ENCODE measurements around the gene EXD3. TPM values are rescaled to one million over a fixed set of nuclear protein-coding genes. Genes with fewer than 3 reads are reported as not detected.

EXD3 gene
- total RNA-seq, 6 experiments from 2014 or later: 6.4 to 10.6 (median 8.7) TPM

DNA sequence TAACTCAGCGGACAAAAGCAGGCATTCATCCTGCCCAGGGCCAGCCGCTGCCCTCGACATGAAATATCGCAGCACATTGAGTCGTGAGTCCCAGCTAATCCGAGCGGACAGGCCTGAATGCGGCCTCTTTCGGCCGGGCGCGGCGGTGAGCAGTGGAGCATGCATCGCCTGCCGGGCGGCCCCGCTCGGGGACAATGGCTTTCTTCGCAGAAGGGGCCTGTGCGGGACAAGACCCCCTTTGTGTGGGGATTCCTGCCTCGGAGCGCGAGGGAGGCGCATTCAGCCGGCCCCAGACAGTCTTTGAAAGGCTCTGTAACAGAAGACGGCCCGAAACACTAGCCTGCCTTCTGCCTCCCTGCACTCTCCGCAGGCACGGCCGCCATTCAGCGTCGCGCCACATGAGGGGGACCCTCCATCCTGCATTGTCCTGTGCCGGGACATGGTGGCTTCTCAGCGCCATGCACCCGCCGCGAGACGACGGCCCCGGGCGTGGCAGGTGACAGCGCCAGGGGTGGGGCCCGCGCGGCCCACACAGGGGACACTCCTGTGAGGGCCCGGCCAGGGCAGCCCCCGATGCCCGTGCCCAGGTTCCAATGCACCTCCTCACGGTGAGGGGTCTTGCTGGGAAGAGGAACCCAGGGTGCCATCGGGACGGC is 52.0 kb downstream of the EXD3 start:
- Mint-ChIP-seq H3K27me3 (ENCODE audit: insufficient read depth) (no peaks in the 10 kb centered on the region; the same call in 1 of the 2 replicates), H3K4me3 (no peak overlapping the region), H3K36me3 (ENCODE audit: low read depth) (0 out of 2 replicates have a peak, but pooled peaks cover 5% of the 10 kb centered on the region), H3K4me1 (ENCODE audit: low read depth) (no peaks in the 10 kb centered on the region), H3K27ac (no peak overlapping the region), H3K9me3 (peaks cover 9% of the 10 kb centered on the region; the same call in 1 of the 2 replicates)
- TF ChIP-seq CTCF (IDR thresholded peaks at IDR 0.05): no peak
- DNase-seq: no peak

DNA sequence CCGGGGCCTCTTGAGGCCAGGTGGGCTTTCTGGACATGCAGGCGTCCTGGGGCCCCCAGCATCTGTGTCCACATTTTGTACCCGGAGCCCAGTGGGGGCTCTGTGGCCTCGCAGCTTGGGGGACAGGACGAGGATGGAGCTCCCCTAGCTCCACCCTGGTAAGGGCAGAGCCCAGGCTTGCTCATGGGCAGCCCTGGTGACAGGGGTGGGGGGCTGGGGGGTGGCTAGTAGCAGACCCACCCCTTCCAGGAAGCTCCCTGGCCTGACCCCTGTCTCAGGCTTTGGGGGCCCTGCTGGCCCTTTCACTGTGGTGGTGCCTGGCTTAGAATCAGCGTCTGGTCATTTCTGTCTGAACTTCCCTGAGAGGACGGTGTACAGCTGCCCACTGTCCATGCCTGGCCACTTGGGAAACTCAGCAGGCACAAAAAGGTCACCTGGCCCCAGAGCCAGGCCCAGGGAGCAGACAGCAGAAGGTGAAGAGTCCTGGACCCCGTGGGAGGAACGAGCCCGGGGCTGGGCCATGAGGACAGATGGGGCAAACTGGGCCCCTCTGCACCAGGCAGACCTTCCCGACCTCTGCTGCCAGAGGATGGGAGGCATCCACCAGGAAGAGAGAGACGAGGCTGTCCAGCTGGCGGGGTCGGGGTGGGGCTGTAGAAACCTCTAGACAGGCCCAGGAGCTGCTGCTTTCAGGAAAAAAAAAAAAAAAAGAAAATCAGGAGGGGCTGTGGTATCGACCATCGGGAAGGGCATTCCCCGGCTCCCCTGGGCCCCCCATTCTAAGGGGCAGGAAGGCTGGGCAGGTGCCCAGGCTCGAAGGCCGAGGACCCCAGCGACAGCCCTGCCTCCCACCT is 52.8 kb downstream of the EXD3 start:
- peaks cover 10% of the 10 kb centered on the region for H3K9me3 Mint-ChIP-seq
- no peak for DNase-seq
- H3K27me3 Mint-ChIP-seq (ENCODE audit: insufficient read depth): no peaks in the 10 kb centered on the region; the same call in 1 of the 2 replicates
- no peak overlapping the region for H3K4me3 Mint-ChIP-seq
- no peaks in the 10 kb centered on the region for H3K4me1 Mint-ChIP-seq (ENCODE audit: low read depth)
- H3K36me3 Mint-ChIP-seq (ENCODE audit: low read depth): 0 out of 2 replicates have a peak, but pooled peaks cover 5% of the 10 kb centered on the region
- no peak for TF ChIP-seq CTCF (IDR thresholded peaks at IDR 0.05)
- no peak overlapping the region for H3K27ac Mint-ChIP-seq

GRCh38 chr9:137369061-137369787 is 53.7 kb downstream of the EXD3 start:
- H3K9me3 Mint-ChIP-seq: peaks cover 10% of the 10 kb centered on the region
- H3K4me3 Mint-ChIP-seq: no peak overlapping the region
- 0 out of 2 replicates have a peak, but pooled peaks cover 5% of the 10 kb centered on the region for H3K36me3 Mint-ChIP-seq (ENCODE audit: low read depth)
- no peak for DNase-seq
- TF ChIP-seq CTCF (IDR thresholded peaks at IDR 0.05): no peak
- no peaks in the 10 kb centered on the region; the same call in 1 of the 2 replicates for H3K27me3 Mint-ChIP-seq (ENCODE audit: insufficient read depth)
- no peaks in the 10 kb centered on the region for H3K4me1 Mint-ChIP-seq (ENCODE audit: low read depth)
- H3K27ac Mint-ChIP-seq: no peak overlapping the region

GRCh38 chr9:137368431-137369035 is 54.4 kb downstream of the EXD3 start:
- Mint-ChIP-seq H3K4me3 (no peak overlapping the region), H3K36me3 (ENCODE audit: low read depth) (peaks cover 10% of the 10 kb centered on the region; the same call in 1 of the 2 replicates)
- DNase-seq: no peak

More at GRCh38 chr9:137368431-137369035, 54.4 kb downstream of the EXD3 start:
- TF ChIP-seq CTCF (IDR thresholded peaks at IDR 0.05): no peak
- peaks cover 16% of the 10 kb centered on the region for H3K9me3 Mint-ChIP-seq
- H3K27ac Mint-ChIP-seq: no peak overlapping the region
- no peaks in the 10 kb centered on the region for H3K4me1 Mint-ChIP-seq (ENCODE audit: low read depth)
- no peaks in the 10 kb centered on the region; the same call in 1 of the 2 replicates for H3K27me3 Mint-ChIP-seq (ENCODE audit: insufficient read depth)
